Activated naive CD4-positive, alpha-beta T cell treated with anti-CD3 and anti-CD28 coated beads, Interleukin-2, amount 50 U/mL, for 72 hours (primary cell): ENCODE data around the gene DLG2. TPM values are rescaled to one million over a fixed set of nuclear protein-coding genes. Genes with fewer than 3 reads are reported as not detected.

ENCODE experiments used
- ATAC-seq, 2 donors: fragments of 150-1000 bp; cut with Tn5 transposase; 2 replicates each; pipeline ENCODE4 v1.10.0; 2021; ENCODE audit warnings: mild to moderate bottlenecking in 2 of 2, moderate library complexity in 2 of 2
- DNase-seq, 2 donors: peaks; one replicate each; pipeline ENCODE4 v3.0.0; 2021 to 2022; ENCODE audit warnings: low spot score in 2 of 2
- H3K27ac Mint-ChIP-seq, 2 donors: one replicate each; pipeline ENCODE4 v1.8.0; 2022; ENCODE audit warnings: mild to moderate bottlenecking in 2 of 2, mixed read lengths in 2 of 2
- H3K36me3 Mint-ChIP-seq, 2 donors: one replicate each; pipeline ENCODE4 v1.8.0; 2022; ENCODE audit warnings: mixed read lengths in 2 of 2
- H3K9me3 Mint-ChIP-seq, 2 donors: one replicate each; pipeline ENCODE4 v1.8.0; 2022; ENCODE audit warnings: mixed read lengths in 2 of 2
- total RNA-seq, 2 donors: library from RNA; stranded (reverse); gene quantifications; one replicate each; pipeline ENCODE4 v1.2.3, GENCODE V29; 2022

DLG2 gene
- total RNA-seq, 2 donors from 2014 or later: 4.2 to 5.4 TPM

GRCh38 chr11:84227970-84228665 is 1399.0 kb downstream of the DLG2 start:
- DNase-seq (no peak), ATAC-seq (no peak)
- Mint-ChIP-seq H3K9me3 (peaks cover 12 to 22% of the 10 kb centered on the region in 2 donors), H3K27ac (no peak overlapping the region), H3K36me3 (peaks cover 0 to 4% of the 10 kb centered on the region in 2 donors)

GRCh38 chr11:84224042-84224441 is 1403.1 kb downstream of the DLG2 start:
- peaks cover 0 to 4% of the 10 kb centered on the region in 2 donors for H3K36me3 Mint-ChIP-seq
- no peak for DNase-seq
- peaks cover 10 to 17% of the 10 kb centered on the region in 2 donors for H3K9me3 Mint-ChIP-seq
- no peak overlapping the region for H3K27ac Mint-ChIP-seq
- no peak for ATAC-seq

GRCh38 chr11:84218318-84218717 is 1408.8 kb downstream of the DLG2 start:
- no peak overlapping the region for H3K27ac Mint-ChIP-seq
- no peak for ATAC-seq
- H3K36me3 Mint-ChIP-seq: no peaks in the 10 kb centered on the region
- peaks cover 20 to 25% of the 10 kb centered on the region in 2 donors for H3K9me3 Mint-ChIP-seq
- no peak for DNase-seq

GRCh38 chr11:84215672-84216071 is 1411.5 kb downstream of the DLG2 start:
- H3K27ac Mint-ChIP-seq: no peak overlapping the region
- ATAC-seq (no peak), DNase-seq (no peak)
- H3K9me3 Mint-ChIP-seq: peaks cover 20 to 30% of the 10 kb centered on the region in 2 donors
- H3K36me3 Mint-ChIP-seq: no peaks in the 10 kb centered on the region

- Mint-ChIP-seq H3K9me3 (peaks cover 16 to 23% of the 10 kb centered on the region in 2 donors), H3K27ac (no peak overlapping the region), H3K36me3 (no peaks in the 10 kb centered on the region)
- no peak for DNase-seq
- ATAC-seq: no peak
Observed at GRCh38 chr11:84214557-84214956, 1412.6 kb downstream of the DLG2 start.

GRCh38 chr11:84212468-84213390 is 1414.4 kb downstream of the DLG2 start:
- H3K9me3 Mint-ChIP-seq: peaks cover 13 to 23% of the 10 kb centered on the region in 2 donors
- ATAC-seq: no peak
- DNase-seq: no peak
- no peak overlapping the region for H3K27ac Mint-ChIP-seq
- no peaks in the 10 kb centered on the region for H3K36me3 Mint-ChIP-seq

GRCh38 chr11:84211896-84212295 is 1415.2 kb downstream of the DLG2 start:
- Mint-ChIP-seq H3K27ac (no peak overlapping the region), H3K9me3 (peaks cover 8 to 18% of the 10 kb centered on the region in 2 donors), H3K36me3 (no peaks in the 10 kb centered on the region)
- DNase-seq (no peak), ATAC-seq (no peak)

GRCh38 chr11:84194696-84195095 is 1432.4 kb downstream of the DLG2 start:
- Mint-ChIP-seq H3K36me3 (peaks cover 0 to 6% of the 10 kb centered on the region in 2 donors), H3K27ac (no peak overlapping the region), H3K9me3 (peaks cover 17 to 19% of the 10 kb centered on the region in 2 donors)
- ATAC-seq (no peak), DNase-seq (no peak)

- ATAC-seq (no peak), DNase-seq (no peak)
- peaks cover 0 to 6% of the 10 kb centered on the region in 2 donors for H3K36me3 Mint-ChIP-seq
- H3K27ac Mint-ChIP-seq: no peak overlapping the region
- H3K9me3 Mint-ChIP-seq: peaks cover 19 to 20% of the 10 kb centered on the region in 2 donors
Observed at GRCh38 chr11:84193706-84194105, 1433.4 kb downstream of the DLG2 start.

- H3K9me3 Mint-ChIP-seq: peaks cover 7 to 9% of the 10 kb centered on the region in 2 donors
- H3K27ac Mint-ChIP-seq: no peak overlapping the region
- no peak for DNase-seq
- ATAC-seq: no peak
- no peaks in the 10 kb centered on the region for H3K36me3 Mint-ChIP-seq
Observed at GRCh38 chr11:84188521-84188920, 1438.6 kb downstream of the DLG2 start.

GRCh38 chr11:84173078-84173477 is 1454.1 kb downstream of the DLG2 start:
- H3K9me3 Mint-ChIP-seq: peaks cover 12 to 30% of the 10 kb centered on the region in 2 donors
- H3K27ac Mint-ChIP-seq: no peak overlapping the region
- DNase-seq: no peak
- no peak for ATAC-seq
- H3K36me3 Mint-ChIP-seq: no peaks in the 10 kb centered on the region

GRCh38 chr11:84165139-84165538 is 1462.0 kb downstream of the DLG2 start:
- DNase-seq: no peak
- Mint-ChIP-seq H3K27ac (no peak overlapping the region), H3K9me3 (peaks cover 15 to 18% of the 10 kb centered on the region in 2 donors), H3K36me3 (no peaks in the 10 kb centered on the region)
- no peak for ATAC-seq

GRCh38 chr11:84164728-84165127 is 1462.4 kb downstream of the DLG2 start:
- ATAC-seq (no peak), DNase-seq (no peak)
- Mint-ChIP-seq H3K9me3 (peaks cover 19 to 22% of the 10 kb centered on the region in 2 donors), H3K27ac (no peak overlapping the region), H3K36me3 (no peaks in the 10 kb centered on the region)

- no peak overlapping the region for H3K27ac Mint-ChIP-seq
- no peaks in the 10 kb centered on the region for H3K36me3 Mint-ChIP-seq
- H3K9me3 Mint-ChIP-seq: peaks cover 12 to 26% of the 10 kb centered on the region in 2 donors
- no peak for DNase-seq
- no peak for ATAC-seq
Observed at GRCh38 chr11:84163116-84163515, 1464.0 kb downstream of the DLG2 start.

GRCh38 chr11:84157639-84158038 is 1469.5 kb downstream of the DLG2 start:
- Mint-ChIP-seq H3K9me3 (peaks cover 29 to 33% of the 10 kb centered on the region in 2 donors), H3K27ac (no peak overlapping the region), H3K36me3 (peaks cover 2 to 4% of the 10 kb centered on the region in 2 donors)
- ATAC-seq (no peak), DNase-seq (no peak)

GRCh38 chr11:84146826-84147225 is 1480.3 kb downstream of the DLG2 start:
- no peak for DNase-seq
- no peak for ATAC-seq
- peaks cover 17 to 22% of the 10 kb centered on the region in 2 donors for H3K9me3 Mint-ChIP-seq
- no peaks in the 10 kb centered on the region for H3K36me3 Mint-ChIP-seq
- no peak overlapping the region for H3K27ac Mint-ChIP-seq

GRCh38 chr11:84145616-84146185 is 1481.4 kb downstream of the DLG2 start:
- no peak for ATAC-seq
- H3K36me3 Mint-ChIP-seq: no peaks in the 10 kb centered on the region

More at GRCh38 chr11:84145616-84146185, 1481.4 kb downstream of the DLG2 start:
- Mint-ChIP-seq H3K9me3 (peaks cover 9 to 17% of the 10 kb centered on the region in 2 donors), H3K27ac (no peak overlapping the region)
- no peak for DNase-seq
